WTC11 (cell line): ENCODE results near the gene MIER3. TPM values are rescaled to one million over a fixed set of nuclear protein-coding genes. Genes with fewer than 3 reads are reported as not detected.

ENCODE experiments used
- ATAC-seq: fragments of 200-7000 bp; cut with Tn5 transposase; 2 replicates; pipeline ENCODE4 v1.10.0; 2021; ENCODE audit warnings: mild to moderate bottlenecking, moderate library complexity
- CTCF ChIA-PET: fragments of 300-600 bp; sonication (Branson Sonifier 250); formaldehyde crosslinking; loops from one replicate; lab custom pipeline; 2021; ENCODE audit warnings: antibody characterized with exemption; lab: Charles Lee
- POLR2A ChIA-PET: fragments of 350-600 bp; sonication (Branson Sonifier 250); formaldehyde crosslinking; loops from one replicate; lab custom pipeline; 2021; ENCODE audit warnings: antibody characterized with exemption; lab: Charles Lee
- DNase-seq: peaks from one replicate; pipeline ENCODE4 v3.0.0; 2021; ENCODE audit warnings: low spot score
- H3K27ac Mint-ChIP-seq: 2 replicates; pipeline ENCODE4 v1.8.0; 2021; ENCODE audit warnings: mixed read lengths
- H3K27me3 Mint-ChIP-seq: 2 replicates; pipeline ENCODE4 v1.8.0; 2021; ENCODE audit warnings: low read depth, mild to moderate bottlenecking, moderate library complexity, mixed read lengths
- H3K36me3 Mint-ChIP-seq: 2 replicates; pipeline ENCODE4 v1.8.0; 2021; ENCODE audit warnings: mixed read lengths
- H3K4me1 Mint-ChIP-seq: 2 replicates; pipeline ENCODE4 v1.8.0; 2022; ENCODE audit warnings: mixed read lengths
- H3K4me3 Mint-ChIP-seq: 2 replicates; pipeline ENCODE4 v1.8.0; 2021; ENCODE audit warnings: mild to moderate bottlenecking, moderate library complexity, mixed read lengths
- H3K9me3 Mint-ChIP-seq: 2 replicates; pipeline ENCODE4 v1.8.0; 2021; ENCODE audit warnings: mixed read lengths
- ESRRA ChIP-seq: sonication (generic); formaldehyde crosslinking; IDR thresholded peaks from 2 replicates; pipeline ENCODE4 v1.8.1; 2022; ENCODE audit warnings: mild to moderate bottlenecking, missing genetic modification reagents, borderline replicate concordance
- JUN ChIP-seq: sonication (generic); formaldehyde crosslinking; IDR thresholded peaks from 2 replicates; pipeline ENCODE4 v1.8.0; 2023; ENCODE audit warnings: mild to moderate bottlenecking, missing genetic modification reagents
- MXD4 ChIP-seq: fragments of 250-450 bp; sonication (Bioruptor Pico); IDR thresholded peaks from 2 replicates; pipeline ENCODE4 v1.8.0; 2021; ENCODE audit warnings: mild to moderate bottlenecking, moderate library complexity, borderline replicate concordance
- NR2C2 ChIP-seq: sonication (generic); formaldehyde crosslinking; IDR thresholded peaks from 2 replicates; pipeline ENCODE4 v1.8.0; 2022; ENCODE audit warnings: mild to moderate bottlenecking, missing genetic modification reagents
- SMAD3 ChIP-seq: sonication (generic); formaldehyde crosslinking; IDR thresholded peaks from 2 replicates; pipeline ENCODE4 v1.8.0; 2022; ENCODE audit warnings: missing genetic modification reagents, mild to moderate bottlenecking, borderline replicate concordance
- STAT6 ChIP-seq: sonication (generic); formaldehyde crosslinking; conservative IDR thresholded peaks from 2 replicates; pipeline ENCODE4 v1.8.1; 2023; ENCODE audit warnings: mild to moderate bottlenecking, low read depth, missing genetic modification reagents, moderate library complexity
- ZBTB21 ChIP-seq: sonication (generic); formaldehyde crosslinking; IDR thresholded peaks from 2 replicates; pipeline ENCODE4 v1.8.1; 2023; ENCODE audit warnings: mild to moderate bottlenecking, missing genetic modification reagents, borderline replicate concordance
- ZNF138 ChIP-seq: sonication (generic); formaldehyde crosslinking; conservative IDR thresholded peaks from 2 replicates; pipeline ENCODE4 v1.8.1; 2022; ENCODE audit warnings: mild to moderate bottlenecking, moderate library complexity, missing genetic modification reagents
- ZNF232 ChIP-seq: sonication (generic); formaldehyde crosslinking; IDR thresholded peaks from 2 replicates; pipeline ENCODE4 v1.8.0; 2022; ENCODE audit warnings: mild to moderate bottlenecking, missing genetic modification reagents
- ZNF423 ChIP-seq: fragments of 250-450 bp; sonication (Bioruptor Pico); IDR thresholded peaks from 2 replicates; pipeline ENCODE4 v2.1.2; 2022; ENCODE audit warnings: mild to moderate bottlenecking, moderate library complexity
- ZNF425 ChIP-seq: fragments of 250-450 bp; sonication (Bioruptor Pico); conservative IDR thresholded peaks from 2 replicates; pipeline ENCODE4 v1.9.0; 2021; ENCODE audit warnings: mild to moderate bottlenecking
- total RNA-seq: library from RNA; stranded (reverse); gene quantifications from 3 replicates; pipeline ENCODE4 v1.2.3, GENCODE V29; 2021
- TF ChIP-seq, protein P1 (sequence below): sonication (generic); formaldehyde crosslinking; IDR thresholded peaks from 2 replicates; pipeline ENCODE4 v1.8.1; 2023; ENCODE audit warnings: mild to moderate bottlenecking, missing genetic modification reagents, borderline replicate concordance
- TF ChIP-seq, protein P2 (sequence below): fragments of 250-450 bp; sonication (Bioruptor Pico); IDR thresholded peaks from 2 replicates; pipeline ENCODE4 v1.9.0; 2021; ENCODE audit warnings: moderate library complexity, mild to moderate bottlenecking, inconsistent platforms, borderline replicate concordance
- TF ChIP-seq, protein P3 (sequence below): sonication (generic); formaldehyde crosslinking; IDR thresholded peaks from 2 replicates; pipeline ENCODE4 v1.8.1; 2023; ENCODE audit warnings: mild to moderate bottlenecking, missing genetic modification reagents, moderate library complexity
- TF ChIP-seq, protein P4 (sequence below): sonication (generic); formaldehyde crosslinking; IDR thresholded peaks from 2 replicates; pipeline ENCODE4 v1.8.0; 2023; ENCODE audit warnings: mild to moderate bottlenecking, missing genetic modification reagents
- TF ChIP-seq, protein P5 (sequence below): sonication (generic); formaldehyde crosslinking; IDR thresholded peaks from 2 replicates; pipeline ENCODE4 v1.8.0; 2022; ENCODE audit warnings: mild to moderate bottlenecking, missing genetic modification reagents
- TF ChIP-seq, protein P6 (sequence below): sonication (generic); formaldehyde crosslinking; IDR thresholded peaks from 2 replicates; pipeline ENCODE4 v1.8.1; 2022; ENCODE audit warnings: mild to moderate bottlenecking, missing genetic modification reagents, moderate library complexity, borderline replicate concordance

Gene MIER3
- total RNA-seq, 1 experiment from 2014 or later, result 27.8 TPM

DNA sequence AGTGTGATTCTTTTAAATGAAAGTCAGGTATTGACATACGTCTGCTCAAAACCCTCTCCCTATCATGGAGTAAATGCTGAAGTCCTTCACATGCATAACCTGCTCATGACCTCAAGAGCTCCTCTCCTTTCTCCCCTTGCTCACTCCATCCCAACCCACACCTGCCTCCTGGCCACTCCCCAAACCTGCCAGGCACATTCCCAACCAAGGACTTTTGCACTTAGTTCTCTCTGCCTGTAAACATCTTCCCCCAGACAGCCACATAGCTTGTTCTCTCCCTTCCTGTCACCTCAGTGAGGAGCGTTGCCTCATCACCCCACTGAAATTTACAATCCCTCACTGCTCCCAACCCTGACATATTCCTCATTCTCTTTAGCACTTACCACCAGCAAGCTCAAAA, 33.9 kb downstream of the MIER3 start (continued):
- TF ChIP-seq, protein P1, sequence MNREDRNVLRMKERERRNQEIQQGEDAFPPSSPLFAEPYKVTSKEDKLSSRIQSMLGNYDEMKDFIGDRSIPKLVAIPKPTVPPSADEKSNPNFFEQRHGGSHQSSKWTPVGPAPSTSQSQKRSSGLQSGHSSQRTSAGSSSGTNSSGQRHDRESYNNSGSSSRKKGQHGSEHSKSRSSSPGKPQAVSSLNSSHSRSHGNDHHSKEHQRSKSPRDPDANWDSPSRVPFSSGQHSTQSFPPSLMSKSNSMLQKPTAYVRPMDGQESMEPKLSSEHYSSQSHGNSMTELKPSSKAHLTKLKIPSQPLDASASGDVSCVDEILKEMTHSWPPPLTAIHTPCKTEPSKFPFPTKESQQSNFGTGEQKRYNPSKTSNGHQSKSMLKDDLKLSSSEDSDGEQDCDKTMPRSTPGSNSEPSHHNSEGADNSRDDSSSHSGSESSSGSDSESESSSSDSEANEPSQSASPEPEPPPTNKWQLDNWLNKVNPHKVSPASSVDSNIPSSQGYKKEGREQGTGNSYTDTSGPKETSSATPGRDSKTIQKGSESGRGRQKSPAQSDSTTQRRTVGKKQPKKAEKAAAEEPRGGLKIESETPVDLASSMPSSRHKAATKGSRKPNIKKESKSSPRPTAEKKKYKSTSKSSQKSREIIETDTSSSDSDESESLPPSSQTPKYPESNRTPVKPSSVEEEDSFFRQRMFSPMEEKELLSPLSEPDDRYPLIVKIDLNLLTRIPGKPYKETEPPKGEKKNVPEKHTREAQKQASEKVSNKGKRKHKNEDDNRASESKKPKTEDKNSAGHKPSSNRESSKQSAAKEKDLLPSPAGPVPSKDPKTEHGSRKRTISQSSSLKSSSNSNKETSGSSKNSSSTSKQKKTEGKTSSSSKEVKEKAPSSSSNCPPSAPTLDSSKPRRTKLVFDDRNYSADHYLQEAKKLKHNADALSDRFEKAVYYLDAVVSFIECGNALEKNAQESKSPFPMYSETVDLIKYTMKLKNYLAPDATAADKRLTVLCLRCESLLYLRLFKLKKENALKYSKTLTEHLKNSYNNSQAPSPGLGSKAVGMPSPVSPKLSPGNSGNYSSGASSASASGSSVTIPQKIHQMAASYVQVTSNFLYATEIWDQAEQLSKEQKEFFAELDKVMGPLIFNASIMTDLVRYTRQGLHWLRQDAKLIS, result no peak
- TF ChIP-seq ZNF423 (CRISPR knock-in tag) (no peak), JUN (CRISPR knock-in tag) (no peak), ZNF232 (no peak), MXD4 (CRISPR knock-in tag) (no peak), STAT6 (CRISPR knock-in tag) (no peak), ZNF138 (CRISPR knock-in tag) (no peak), SMAD3 (CRISPR knock-in tag) (no peak), ZBTB21 (CRISPR knock-in tag) (no peak), NR2C2 (CRISPR knock-in tag) (no peak), ZNF425 (CRISPR knock-in tag) (no peak)
- TF ChIP-seq, protein P2, sequence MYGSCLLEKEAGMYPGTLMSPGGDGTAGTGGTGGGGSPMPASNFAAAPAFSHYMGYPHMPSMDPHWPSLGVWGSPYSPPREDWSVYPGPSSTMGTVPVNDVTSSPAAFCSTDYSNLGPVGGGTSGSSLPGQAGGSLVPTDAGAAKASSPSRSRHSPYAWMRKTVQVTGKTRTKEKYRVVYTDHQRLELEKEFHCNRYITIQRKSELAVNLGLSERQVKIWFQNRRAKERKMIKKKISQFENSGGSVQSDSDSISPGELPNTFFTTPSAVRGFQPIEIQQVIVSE (CRISPR knock-in tag), result no peak
- TF ChIP-seq, protein P3, sequence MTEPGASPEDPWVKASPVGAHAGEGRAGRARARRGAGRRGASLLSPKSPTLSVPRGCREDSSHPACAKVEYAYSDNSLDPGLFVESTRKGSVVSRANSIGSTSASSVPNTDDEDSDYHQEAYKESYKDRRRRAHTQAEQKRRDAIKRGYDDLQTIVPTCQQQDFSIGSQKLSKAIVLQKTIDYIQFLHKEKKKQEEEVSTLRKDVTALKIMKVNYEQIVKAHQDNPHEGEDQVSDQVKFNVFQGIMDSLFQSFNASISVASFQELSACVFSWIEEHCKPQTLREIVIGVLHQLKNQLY, result no peak

- peak; percentile 34; the same call in 1 of the 2 replicates for ATAC-seq
- POLR2A ChIA-PET, result interaction anchor here (0.5 to 1.6 kb wide), 4 partner anchors 8 to 256 kb away, joined by 6 to 13 read pairs (median 6); partner anchors contain the start of genes GPBP1 and SETD9
- peaks cover 2% of the 10 kb centered on the region for H3K9me3 Mint-ChIP-seq
Observed at GRCh38 chr5:56917534-56917933, 34.4 kb downstream of the MIER3 start.

More at GRCh38 chr5:56917534-56917933, 34.4 kb downstream of the MIER3 start:
- Mint-ChIP-seq H3K4me1 (peaks cover 10% of the 10 kb centered on the region), H3K36me3 (peaks cover 19% of the 10 kb centered on the region), H3K27ac (peak overlapping the region; percentile 79), H3K27me3 (no peaks in the 10 kb centered on the region), H3K4me3 (no peak overlapping the region)
- CTCF ChIA-PET, result interaction anchor here (0.5 to 1.4 kb wide), 5 partner anchors 17 to 981 kb away, joined by 3 to 6 read pairs (median 5); no protein-coding TSS in a partner anchor
- TF ChIP-seq ESRRA (CRISPR knock-in tag), result no peak
- TF ChIP-seq, protein P4, sequence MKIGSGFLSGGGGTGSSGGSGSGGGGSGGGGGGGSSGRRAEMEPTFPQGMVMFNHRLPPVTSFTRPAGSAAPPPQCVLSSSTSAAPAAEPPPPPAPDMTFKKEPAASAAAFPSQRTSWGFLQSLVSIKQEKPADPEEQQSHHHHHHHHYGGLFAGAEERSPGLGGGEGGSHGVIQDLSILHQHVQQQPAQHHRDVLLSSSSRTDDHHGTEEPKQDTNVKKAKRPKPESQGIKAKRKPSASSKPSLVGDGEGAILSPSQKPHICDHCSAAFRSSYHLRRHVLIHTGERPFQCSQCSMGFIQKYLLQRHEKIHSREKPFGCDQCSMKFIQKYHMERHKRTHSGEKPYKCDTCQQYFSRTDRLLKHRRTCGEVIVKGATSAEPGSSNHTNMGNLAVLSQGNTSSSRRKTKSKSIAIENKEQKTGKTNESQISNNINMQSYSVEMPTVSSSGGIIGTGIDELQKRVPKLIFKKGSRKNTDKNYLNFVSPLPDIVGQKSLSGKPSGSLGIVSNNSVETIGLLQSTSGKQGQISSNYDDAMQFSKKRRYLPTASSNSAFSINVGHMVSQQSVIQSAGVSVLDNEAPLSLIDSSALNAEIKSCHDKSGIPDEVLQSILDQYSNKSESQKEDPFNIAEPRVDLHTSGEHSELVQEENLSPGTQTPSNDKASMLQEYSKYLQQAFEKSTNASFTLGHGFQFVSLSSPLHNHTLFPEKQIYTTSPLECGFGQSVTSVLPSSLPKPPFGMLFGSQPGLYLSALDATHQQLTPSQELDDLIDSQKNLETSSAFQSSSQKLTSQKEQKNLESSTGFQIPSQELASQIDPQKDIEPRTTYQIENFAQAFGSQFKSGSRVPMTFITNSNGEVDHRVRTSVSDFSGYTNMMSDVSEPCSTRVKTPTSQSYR, result no peak
- TF ChIP-seq, protein P5, sequence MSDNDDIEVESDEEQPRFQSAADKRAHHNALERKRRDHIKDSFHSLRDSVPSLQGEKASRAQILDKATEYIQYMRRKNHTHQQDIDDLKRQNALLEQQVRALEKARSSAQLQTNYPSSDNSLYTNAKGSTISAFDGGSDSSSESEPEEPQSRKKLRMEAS (CRISPR knock-in tag), result no peak
- TF ChIP-seq, protein P6, sequence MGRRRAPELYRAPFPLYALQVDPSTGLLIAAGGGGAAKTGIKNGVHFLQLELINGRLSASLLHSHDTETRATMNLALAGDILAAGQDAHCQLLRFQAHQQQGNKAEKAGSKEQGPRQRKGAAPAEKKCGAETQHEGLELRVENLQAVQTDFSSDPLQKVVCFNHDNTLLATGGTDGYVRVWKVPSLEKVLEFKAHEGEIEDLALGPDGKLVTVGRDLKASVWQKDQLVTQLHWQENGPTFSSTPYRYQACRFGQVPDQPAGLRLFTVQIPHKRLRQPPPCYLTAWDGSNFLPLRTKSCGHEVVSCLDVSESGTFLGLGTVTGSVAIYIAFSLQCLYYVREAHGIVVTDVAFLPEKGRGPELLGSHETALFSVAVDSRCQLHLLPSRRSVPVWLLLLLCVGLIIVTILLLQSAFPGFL, result no peak
- DNase-seq, result no peak
